SHP77 treated with DMSO at 0.1 percent for 48 hours (cell line): ENCODE measurements around the gene INPP1.
"Not testable (repeated sequence)": the region's sequence is repeated elsewhere in the genome, so short reads cannot be mapped to it uniquely, and the experiment has no call there.

Source experiments
- DNase-seq: peaks from one replicate; lab custom pipeline; 2025; lab: John Stamatoyannopoulos, UW

INPP1 gene

DNA sequence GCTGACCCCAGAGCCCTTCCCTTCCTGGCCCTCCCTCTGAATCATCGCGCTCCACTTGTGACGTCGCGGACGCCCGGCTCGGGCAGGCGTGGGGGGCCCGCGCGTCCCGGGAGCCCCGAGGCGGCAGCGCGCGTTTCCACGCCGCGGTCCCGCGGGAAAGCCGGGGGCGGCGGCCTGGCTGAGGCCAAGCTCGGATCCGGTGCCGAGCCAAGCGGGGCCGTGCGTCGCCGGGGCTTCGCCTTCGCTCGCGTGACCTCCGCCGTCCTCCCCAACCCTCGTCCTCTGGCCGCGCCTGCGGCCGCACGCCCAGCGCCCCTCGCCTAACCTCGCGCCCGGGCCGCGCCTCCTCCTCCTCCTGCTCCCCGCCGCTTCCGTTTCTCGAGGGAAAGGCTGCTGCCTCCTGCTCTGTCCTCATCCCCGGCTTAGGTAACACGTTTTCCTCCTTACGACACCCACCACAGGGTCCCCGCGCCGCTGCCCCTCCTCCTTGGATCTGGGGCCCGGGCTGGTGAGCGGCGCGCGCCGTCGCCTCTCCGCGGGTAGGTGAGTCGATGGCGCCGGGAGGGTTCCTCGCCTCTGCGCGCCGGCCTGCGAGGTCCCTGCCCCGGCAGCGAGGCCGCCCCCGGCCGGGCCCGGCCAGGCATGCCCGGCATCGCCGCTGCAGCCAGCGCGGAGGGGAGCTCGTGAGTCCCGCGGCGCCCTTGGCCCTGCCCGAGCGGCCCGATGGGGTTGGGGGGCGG is at the start of gene INPP1:
INPP1 (plus strand) TSS at position 54 of the 740 bp plus-strand sequence. CDS start 16,514 bp downstream, outside the sequence.
- DNase-seq, result no peak

- DNase-seq, result not testable (repeated sequence)
These were observed 45.5 kb upstream of the INPP1 start for GRCh38 chr2:190297880-190298279.

- DNase-seq, result no peak
These were observed 42.4 kb upstream of the INPP1 start for GRCh38 chr2:190301032-190301431.

GRCh38 chr2:190302052-190302451 is 41.3 kb upstream of the INPP1 start:
- no peak for DNase-seq

DNA sequence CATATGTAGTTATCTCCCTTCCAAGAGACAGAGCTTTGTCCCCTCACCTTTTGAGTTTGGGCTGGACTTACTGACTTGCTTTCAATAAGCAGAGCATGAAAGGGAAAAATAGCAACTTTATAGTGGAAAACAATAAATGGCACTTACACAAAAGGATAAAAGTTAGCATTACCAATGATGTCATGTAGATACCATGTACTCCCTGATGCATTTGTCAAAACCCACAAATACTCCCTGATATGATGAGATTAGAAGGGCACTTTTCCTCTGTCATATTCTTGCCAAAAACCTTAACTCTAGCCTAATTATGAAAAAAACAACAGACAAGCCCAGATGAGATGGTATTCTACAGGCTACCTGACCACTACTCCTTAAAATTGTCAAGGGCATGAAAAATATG is 39.7 kb upstream of the INPP1 start:
- no peak for DNase-seq

DNA sequence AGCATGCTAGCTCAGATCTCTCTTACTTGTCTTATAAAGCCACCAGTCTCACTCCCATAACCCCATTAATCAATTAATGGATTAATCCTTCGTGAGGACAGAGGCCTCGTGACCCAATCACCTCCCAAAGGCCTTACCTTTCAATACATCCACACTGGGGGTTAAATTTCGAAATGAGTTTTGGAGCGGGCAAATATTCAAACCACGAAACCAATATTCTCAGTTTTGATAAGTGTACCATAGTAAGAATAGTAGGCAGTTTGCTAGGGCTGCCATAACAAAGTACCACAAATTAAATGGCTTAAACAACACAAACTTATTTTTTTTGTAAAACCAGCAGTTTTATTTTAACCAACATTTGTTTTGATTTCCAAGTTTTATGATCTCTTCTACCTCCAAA is 39.0 kb upstream of the INPP1 start:
- no peak for DNase-seq

GRCh38 chr2:190308031-190308430 is 35.4 kb upstream of the INPP1 start:
- DNase-seq, result no peak

DNA sequence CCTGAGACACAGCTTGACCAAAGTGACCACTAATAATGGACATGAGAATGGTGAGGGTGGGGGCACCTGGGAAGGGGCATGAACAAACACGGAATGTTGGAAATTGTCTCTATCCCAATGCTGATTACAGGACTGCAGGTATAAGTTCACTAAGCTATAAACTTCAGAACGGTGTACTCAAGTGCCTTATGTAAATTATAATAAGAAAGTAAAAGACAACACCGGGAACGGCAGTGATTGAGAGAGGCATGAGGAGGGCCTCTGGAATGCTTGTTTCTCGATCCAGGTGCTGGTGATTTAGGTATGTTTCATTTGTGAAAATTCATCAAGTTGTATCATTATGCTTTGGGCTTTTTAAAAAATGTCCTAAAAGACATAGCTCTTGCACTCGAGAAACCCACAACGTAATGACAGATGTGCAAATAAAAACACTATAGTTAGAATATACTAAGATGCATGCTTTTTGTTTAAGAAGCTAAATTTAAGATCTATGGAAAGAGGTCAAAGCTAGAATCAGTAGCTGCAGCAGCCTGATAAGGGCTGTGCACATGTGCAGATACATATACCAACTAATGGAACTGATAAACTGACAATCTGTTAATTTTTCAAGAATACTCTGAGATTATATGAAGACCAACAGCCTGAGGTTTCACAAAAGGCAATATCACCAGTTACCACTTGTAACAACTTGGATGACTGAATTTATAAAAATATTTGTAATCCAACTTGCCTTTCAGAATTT is 31.3 kb upstream of the INPP1 start:
- DNase-seq, result no peak

DNA sequence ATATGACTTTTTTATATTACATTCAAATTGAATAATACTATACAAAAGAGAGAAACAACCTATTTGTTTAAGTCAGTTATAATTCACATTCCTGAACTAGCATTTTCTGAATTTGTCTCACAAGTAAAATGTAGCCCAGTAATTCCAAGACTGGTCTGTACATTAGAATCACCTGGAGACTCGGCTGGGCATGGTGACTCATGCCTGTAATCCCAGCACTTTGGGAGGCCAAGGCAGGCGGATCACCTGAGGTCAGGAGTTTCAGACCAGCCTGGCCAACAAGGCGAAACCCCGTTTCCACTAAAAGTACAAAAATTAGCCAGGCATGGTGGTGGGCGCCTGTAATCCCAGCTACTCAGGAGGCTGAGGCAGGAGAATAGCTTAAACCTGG is 30.8 kb upstream of the INPP1 start:
- not testable (repeated sequence) for DNase-seq

- DNase-seq, result no peak
These were observed 29.5 kb upstream of the INPP1 start for GRCh38 chr2:190313880-190314279.

DNA sequence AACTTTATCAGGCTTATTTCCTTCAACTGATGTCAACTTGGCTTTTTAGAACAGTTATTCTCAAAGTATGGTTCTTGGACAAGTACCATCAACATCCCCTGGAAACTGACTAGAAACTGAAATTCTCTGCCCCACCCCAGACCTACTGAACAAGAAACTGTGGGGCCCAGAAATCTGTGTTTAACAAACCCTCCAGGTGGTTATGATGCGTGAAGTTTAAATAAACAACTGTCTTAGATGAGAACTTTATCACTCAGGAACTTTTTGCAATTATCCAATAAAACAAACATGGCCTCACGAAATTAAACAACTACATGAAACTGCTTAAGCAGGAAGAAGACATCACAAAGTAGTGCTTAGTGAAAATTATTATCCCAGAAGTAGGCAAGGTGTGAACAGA is 28.1 kb upstream of the INPP1 start:
- DNase-seq, result no peak

DNA sequence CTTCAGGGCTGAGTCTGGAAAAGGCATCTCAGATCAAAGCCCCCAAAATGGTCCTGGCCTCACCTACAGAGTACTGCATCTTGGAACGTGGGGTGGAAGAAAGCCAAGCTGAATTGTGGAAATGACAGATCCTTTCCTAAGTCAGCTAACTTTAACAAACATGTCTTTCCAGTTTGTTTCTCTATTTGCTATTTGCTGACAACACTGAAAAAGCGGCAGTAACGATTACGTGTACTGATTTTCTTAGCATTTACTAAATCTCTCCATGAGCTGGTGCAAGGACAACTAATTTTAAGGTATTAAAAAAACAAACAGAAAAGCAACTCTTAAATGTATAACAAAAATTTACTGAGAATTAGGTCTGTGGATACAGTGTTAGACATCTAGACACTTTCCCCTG is 24.9 kb upstream of the INPP1 start:
- DNase-seq, result no peak

DNA sequence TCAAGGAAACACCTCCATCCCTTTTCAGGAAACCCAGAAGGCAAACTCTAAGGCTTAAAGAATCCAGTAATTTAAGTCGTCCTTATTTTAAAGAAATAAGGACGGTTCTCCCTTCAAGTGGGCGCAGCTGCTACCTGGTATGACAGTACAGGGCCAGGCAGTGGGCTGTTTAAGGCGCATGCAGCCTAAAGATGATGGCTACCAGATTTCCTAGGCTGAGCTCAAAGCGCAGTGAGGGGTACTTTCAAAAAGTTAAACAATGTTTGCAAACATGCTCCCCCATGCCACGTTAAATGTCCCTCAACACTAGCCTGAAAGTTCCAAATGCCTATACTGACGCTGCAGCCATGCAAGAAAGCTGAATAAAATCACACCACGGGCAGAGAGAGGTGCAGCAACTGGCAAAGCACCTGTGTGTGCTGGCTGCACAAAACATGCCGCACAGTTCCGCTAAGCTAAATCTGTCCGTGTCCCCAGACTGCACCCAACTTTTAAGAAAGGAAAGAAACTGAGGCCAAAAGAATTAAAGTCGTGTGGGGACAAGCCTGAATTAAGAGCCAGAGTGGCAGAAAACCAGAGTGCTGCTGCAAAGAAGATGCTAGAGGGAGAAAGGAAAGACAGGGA is 24.3 kb upstream of the INPP1 start:
- DNase-seq, result no peak

GRCh38 chr2:190319555-190320498 is 23.6 kb upstream of the INPP1 start, which contains the start of gene HIBCH:
Gene HIBCH, minus strand, starts transcription at chr2:190319826. Its CDS starts 76 bp downstream, at chr2:190319750.
- peak; percentile 96 for DNase-seq

- DNase-seq, result no peak
These were observed 22.7 kb upstream of the INPP1 start for GRCh38 chr2:190320696-190321095.

- no peak for DNase-seq
These were observed 20.0 kb upstream of the INPP1 start for GRCh38 chr2:190323406-190323805.

- no peak for DNase-seq
These were observed 17.8 kb upstream of the INPP1 start for GRCh38 chr2:190325588-190325987.

- DNase-seq, result no peak
These were observed 15.4 kb upstream of the INPP1 start for GRCh38 chr2:190327867-190328572.

GRCh38 chr2:190328573-190329147 is 14.7 kb upstream of the INPP1 start:
- no peak for DNase-seq

DNA sequence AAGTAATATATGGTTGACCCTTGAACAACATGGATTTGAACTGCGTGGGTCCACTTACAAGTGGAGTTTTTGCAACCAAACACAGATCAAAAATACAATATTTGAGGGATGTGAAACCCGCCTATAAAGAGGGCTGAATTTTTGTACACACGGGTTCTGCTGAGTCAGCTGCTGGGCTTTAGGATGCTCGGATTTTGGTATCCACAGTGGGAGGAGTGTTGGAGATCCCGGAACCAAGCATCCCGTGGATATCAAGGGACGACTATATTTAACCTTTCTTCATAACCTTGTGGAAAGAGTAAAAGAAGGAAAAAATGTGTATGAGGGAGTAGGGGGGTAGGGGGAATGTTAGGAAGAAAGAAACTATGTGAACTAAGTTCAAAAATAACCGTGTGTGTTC is 10.0 kb upstream of the INPP1 start:
- no peak for DNase-seq

GRCh38 chr2:190333928-190334327 is 9.5 kb upstream of the INPP1 start:
- DNase-seq, result no peak
